ENCODE results near the gene DDI1. TPM values are rescaled to one million over a fixed set of nuclear protein-coding genes. Genes with fewer than 3 reads are reported as not detected.

The DDI1 gene
- total and polyA plus RNA-seq, 2 donors from 2014 or later, result not detected

DNA sequence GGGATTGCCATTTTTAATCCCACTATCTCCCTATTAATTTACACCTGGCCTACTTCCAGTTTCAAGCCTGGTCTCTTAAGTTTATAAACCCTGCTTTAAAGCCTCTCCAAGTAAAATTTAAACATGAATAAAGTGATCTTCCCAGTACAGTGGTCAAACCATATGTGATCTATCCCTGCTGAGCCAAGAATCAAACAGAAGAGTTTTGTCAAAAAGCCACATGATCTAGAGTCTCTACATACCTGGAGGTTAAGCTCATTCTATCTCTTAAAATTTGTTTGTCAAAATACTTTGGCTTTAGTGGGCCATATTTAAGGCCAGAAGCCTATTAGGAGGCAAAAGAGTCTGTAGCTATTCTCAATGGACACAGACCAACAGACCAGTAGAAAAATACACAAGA, 42.9 kb upstream of the DDI1 start:
- H3K27ac ChIP-seq (ENCODE audit: low read depth in 2 of 2, low read length in 2 of 2), result no peak overlapping the region
- no peaks in the 10 kb centered on the region for H3K27me3 ChIP-seq (ENCODE audit: control insufficient read depth, insufficient read depth, low read length)
- H3K4me3 ChIP-seq (ENCODE audit: low read length in 3 of 3), result no peak overlapping the region
- intact Hi-C loops (cut with DNase I), result no loop called here
- FAIRE-seq (no peak), DNase-seq (no peak)
- TF ChIP-seq CTCF (IDR thresholded peaks at IDR 0.05; ENCODE audit: borderline replicate concordance, extremely low read depth, insufficient read depth), result no peak
- H3K4me1 ChIP-seq (ENCODE audit: control insufficient read depth in 2 of 3, insufficient read depth in 2 of 3, low read depth in 1 of 3, low read length in 3 of 3), result no peaks in the 10 kb centered on the region
- no peaks in the 10 kb centered on the region for H3K9me3 ChIP-seq (ENCODE audit: control insufficient read depth in 2 of 3, insufficient read depth in 1 of 3, low read length in 3 of 3)
- H3K36me3 ChIP-seq (ENCODE audit: control insufficient read depth in 2 of 3, insufficient read depth in 3 of 3, low read length in 3 of 3), result no peaks in the 10 kb centered on the region
- no peak overlapping the region for H3K9ac ChIP-seq (ENCODE audit: low read length in 3 of 3)

- Histone ChIP-seq H3K27ac (ENCODE audit: low read depth in 2 of 2, low read length in 2 of 2) (no peak overlapping the region), H3K9me3 (ENCODE audit: control insufficient read depth in 2 of 3, insufficient read depth in 1 of 3, low read length in 3 of 3) (no peaks in the 10 kb centered on the region), H3K9ac (ENCODE audit: low read length in 3 of 3) (no peak overlapping the region), H3K36me3 (ENCODE audit: control insufficient read depth in 2 of 3, insufficient read depth in 3 of 3, low read length in 3 of 3) (no peaks in the 10 kb centered on the region), H3K4me3 (ENCODE audit: low read length in 3 of 3) (no peak overlapping the region), H3K4me1 (ENCODE audit: control insufficient read depth in 2 of 3, insufficient read depth in 2 of 3, low read depth in 1 of 3, low read length in 3 of 3) (no peaks in the 10 kb centered on the region), H3K27me3 (ENCODE audit: control insufficient read depth, insufficient read depth, low read length) (no peaks in the 10 kb centered on the region)
- no peak for TF ChIP-seq CTCF (IDR thresholded peaks at IDR 0.05; ENCODE audit: borderline replicate concordance, extremely low read depth, insufficient read depth)
- intact Hi-C loops (cut with DNase I), result no loop called here
- DNase-seq, result no peak
- no peak for FAIRE-seq
These were observed 42.3 kb upstream of the DDI1 start for GRCh38 chr11:103994094-103994493.

DNA sequence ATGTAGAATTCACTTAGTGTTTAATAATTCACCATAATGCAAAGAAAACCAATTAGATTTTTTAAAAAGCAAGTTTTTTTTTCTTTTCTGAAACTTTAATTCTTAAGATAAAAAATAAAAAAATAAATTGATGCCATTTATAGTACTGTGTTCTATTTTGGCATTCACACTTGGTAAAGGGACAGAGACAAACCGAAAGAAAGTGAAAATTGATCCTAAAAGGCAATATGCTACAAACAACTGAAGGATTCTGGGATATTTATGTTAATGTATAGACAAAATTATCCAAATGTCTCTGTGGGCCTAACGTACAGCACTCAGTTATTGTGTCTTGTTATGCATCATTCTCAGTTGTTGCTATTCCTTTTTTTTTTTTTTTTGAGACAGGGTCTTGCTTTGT, 41.9 kb upstream of the DDI1 start:
- H3K4me3 ChIP-seq (ENCODE audit: low read length in 3 of 3), result no peak overlapping the region
- no peaks in the 10 kb centered on the region for H3K9me3 ChIP-seq (ENCODE audit: control insufficient read depth in 2 of 3, insufficient read depth in 1 of 3, low read length in 3 of 3)
- no peaks in the 10 kb centered on the region for H3K4me1 ChIP-seq (ENCODE audit: control insufficient read depth in 2 of 3, insufficient read depth in 2 of 3, low read depth in 1 of 3, low read length in 3 of 3)
- H3K9ac ChIP-seq (ENCODE audit: low read length in 3 of 3), result no peak overlapping the region
- no peaks in the 10 kb centered on the region for H3K27me3 ChIP-seq (ENCODE audit: control insufficient read depth, insufficient read depth, low read length)
- DNase-seq (no peak), FAIRE-seq (no peak)
- H3K27ac ChIP-seq (ENCODE audit: low read depth in 2 of 2, low read length in 2 of 2), result no peak overlapping the region
- no peaks in the 10 kb centered on the region for H3K36me3 ChIP-seq (ENCODE audit: control insufficient read depth in 2 of 3, insufficient read depth in 3 of 3, low read length in 3 of 3)
- intact Hi-C loops (cut with DNase I), result no loop called here
- no peak for TF ChIP-seq CTCF (IDR thresholded peaks at IDR 0.05; ENCODE audit: borderline replicate concordance, extremely low read depth, insufficient read depth)

DNA sequence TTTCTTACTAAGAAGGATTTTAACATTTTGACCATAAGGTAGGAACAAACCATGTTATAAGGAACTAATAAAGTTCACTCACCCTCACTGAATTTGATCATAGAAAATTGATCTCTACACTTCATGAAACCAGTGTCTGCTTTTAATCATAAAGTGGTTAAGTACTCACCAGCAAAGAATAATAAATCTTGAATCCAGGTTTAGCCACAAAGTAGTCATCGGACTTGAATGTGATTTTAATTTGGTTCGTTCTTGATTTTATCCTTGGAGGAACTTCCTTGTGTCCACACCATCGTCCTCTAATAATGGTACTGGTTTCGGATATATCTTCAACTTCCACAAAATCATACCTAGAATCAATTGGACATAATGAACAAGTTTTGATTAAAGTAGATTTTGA, 40.5 kb upstream of the DDI1 start:
- Histone ChIP-seq H3K4me1 (ENCODE audit: control insufficient read depth in 2 of 3, insufficient read depth in 2 of 3, low read depth in 1 of 3, low read length in 3 of 3) (no peaks in the 10 kb centered on the region), H3K36me3 (ENCODE audit: control insufficient read depth in 2 of 3, insufficient read depth in 3 of 3, low read length in 3 of 3) (no peaks in the 10 kb centered on the region), H3K27me3 (ENCODE audit: control insufficient read depth, insufficient read depth, low read length) (no peaks in the 10 kb centered on the region), H3K9ac (ENCODE audit: low read length in 3 of 3) (no peak overlapping the region), H3K4me3 (ENCODE audit: low read length in 3 of 3) (no peak overlapping the region), H3K27ac (ENCODE audit: low read depth in 2 of 2, low read length in 2 of 2) (no peak overlapping the region), H3K9me3 (ENCODE audit: control insufficient read depth in 2 of 3, insufficient read depth in 1 of 3, low read length in 3 of 3) (no peaks in the 10 kb centered on the region)
- FAIRE-seq (no peak), DNase-seq (no peak)
- intact Hi-C loops (cut with DNase I), result no loop called here
- no peak for TF ChIP-seq CTCF (IDR thresholded peaks at IDR 0.05; ENCODE audit: borderline replicate concordance, extremely low read depth, insufficient read depth)

Measured in kidney (tissue), 14 donors.